Activated naive CD8-positive, alpha-beta T cell treated with anti-CD3 and anti-CD28 coated beads, Interleukin-2, amount 50 U/mL, for 16 hours (primary cell): ENCODE measurements around the gene OR52E2.

Experiments used
- DNase-seq: peaks from one replicate; pipeline ENCODE4 v3.0.0-alpha.2; 2020; ENCODE audit warnings: low read depth, low spot score

The OR52E2 gene

GRCh38 chr11:5013012-5013411 is 46.4 kb downstream of the OR52E2 start:
- DNase-seq: no peak

GRCh38 chr11:5011254-5011653 is 48.2 kb downstream of the OR52E2 start:
- no peak for DNase-seq
